HL-60 (cell line): ENCODE results near the gene TTF2.
A peak's percentile ranks its signal among the peaks of the same experiment; 100 is the strongest.

Experiments used
- DNase-seq, 2 experiments: peaks; one replicate each; pipeline ENCODE4 v3.0.0-alpha.2; 2010 to 2020; ENCODE audit warnings: low read depth in 1 of 2, low spot score in 1 of 2
- H3K27ac ChIP-seq: fragments of 250-450 bp; sonication (Bioruptor Pico); replicated peaks from 2 replicates; pipeline ENCODE4 v1.5.1; 2020; ENCODE audit warnings: mild to moderate bottlenecking, moderate library complexity
- H3K27me3 ChIP-seq: fragments of 250-450 bp; sonication (Bioruptor Pico); 2 replicates; pipeline ENCODE4 v1.5.1; 2021; ENCODE audit warnings: mild to moderate bottlenecking, moderate library complexity; ENCODE audit not compliant: insufficient read depth, poor library complexity, severe bottlenecking
- H3K4me3 ChIP-seq: replicated peaks from 2 replicates; pipeline ENCODE4 v1.5.1; 2011; ENCODE audit warnings: mild to moderate bottlenecking, control low read depth, low read length; ENCODE audit not compliant: insufficient read depth
- CTCF ChIP-seq: IDR thresholded peaks from one replicate; pipeline ENCODE4 v1.5.1; 2011; ENCODE audit warnings: low read length, control low read depth, inconsistent platforms; ENCODE audit not compliant: insufficient read depth
- GABPA ChIP-seq: IDR thresholded peaks from 2 replicates; pipeline ENCODE4 v1.6.1; 2012; ENCODE audit warnings: low read depth
- POLR2AphosphoS5 ChIP-seq: IDR thresholded peaks from 2 replicates; pipeline ENCODE4 v1.6.1; 2012; ENCODE audit warnings: low read depth
- SPI1 ChIP-seq: IDR thresholded peaks from 2 replicates; pipeline ENCODE4 v1.6.1; 2012; ENCODE audit warnings: low read depth, mild to moderate bottlenecking, borderline replicate concordance
- TF ChIP-seq, protein P1 (sequence below): IDR thresholded peaks from 2 replicates; pipeline ENCODE4 v1.6.1; 2012; ENCODE audit warnings: low read depth; ENCODE audit not compliant: insufficient replicate concordance

Gene TTF2

GRCh38 chr1:117051224-117052064 lies 8.7 kb upstream of the TTF2 start:
- Histone ChIP-seq H3K27me3 (no peaks in the 10 kb centered on the region), H3K27ac (peak overlapping the region; percentile 66), H3K4me3 (no peak overlapping the region)
- no peak for TF ChIP-seq GABPA
- TF ChIP-seq CTCF, result no peak
- no peak for TF ChIP-seq SPI1
- TF ChIP-seq POLR2AphosphoS5, result no peak
- TF ChIP-seq, protein P1, sequence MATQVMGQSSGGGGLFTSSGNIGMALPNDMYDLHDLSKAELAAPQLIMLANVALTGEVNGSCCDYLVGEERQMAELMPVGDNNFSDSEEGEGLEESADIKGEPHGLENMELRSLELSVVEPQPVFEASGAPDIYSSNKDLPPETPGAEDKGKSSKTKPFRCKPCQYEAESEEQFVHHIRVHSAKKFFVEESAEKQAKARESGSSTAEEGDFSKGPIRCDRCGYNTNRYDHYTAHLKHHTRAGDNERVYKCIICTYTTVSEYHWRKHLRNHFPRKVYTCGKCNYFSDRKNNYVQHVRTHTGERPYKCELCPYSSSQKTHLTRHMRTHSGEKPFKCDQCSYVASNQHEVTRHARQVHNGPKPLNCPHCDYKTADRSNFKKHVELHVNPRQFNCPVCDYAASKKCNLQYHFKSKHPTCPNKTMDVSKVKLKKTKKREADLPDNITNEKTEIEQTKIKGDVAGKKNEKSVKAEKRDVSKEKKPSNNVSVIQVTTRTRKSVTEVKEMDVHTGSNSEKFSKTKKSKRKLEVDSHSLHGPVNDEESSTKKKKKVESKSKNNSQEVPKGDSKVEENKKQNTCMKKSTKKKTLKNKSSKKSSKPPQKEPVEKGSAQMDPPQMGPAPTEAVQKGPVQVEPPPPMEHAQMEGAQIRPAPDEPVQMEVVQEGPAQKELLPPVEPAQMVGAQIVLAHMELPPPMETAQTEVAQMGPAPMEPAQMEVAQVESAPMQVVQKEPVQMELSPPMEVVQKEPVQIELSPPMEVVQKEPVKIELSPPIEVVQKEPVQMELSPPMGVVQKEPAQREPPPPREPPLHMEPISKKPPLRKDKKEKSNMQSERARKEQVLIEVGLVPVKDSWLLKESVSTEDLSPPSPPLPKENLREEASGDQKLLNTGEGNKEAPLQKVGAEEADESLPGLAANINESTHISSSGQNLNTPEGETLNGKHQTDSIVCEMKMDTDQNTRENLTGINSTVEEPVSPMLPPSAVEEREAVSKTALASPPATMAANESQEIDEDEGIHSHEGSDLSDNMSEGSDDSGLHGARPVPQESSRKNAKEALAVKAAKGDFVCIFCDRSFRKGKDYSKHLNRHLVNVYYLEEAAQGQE, result no peak
- DNase-seq, result peak in 1 of 2 experiments; percentile 37

- no peak for TF ChIP-seq SPI1
- no peak for TF ChIP-seq GABPA
- Histone ChIP-seq H3K4me3 (no peak overlapping the region), H3K27ac (no peak overlapping the region), H3K27me3 (no peaks in the 10 kb centered on the region)
- no peak for DNase-seq
Measured at GRCh38 chr1:117054068-117054467, 6.1 kb upstream of the TTF2 start.

GRCh38 chr1:117058810-117059209 lies 1.3 kb upstream of the TTF2 start:
- Histone ChIP-seq H3K4me3 (peak overlapping the region; percentile 95), H3K27ac (peak overlapping the region; percentile 92), H3K27me3 (no peaks in the 10 kb centered on the region)
- no peak for TF ChIP-seq GABPA
- TF ChIP-seq, protein P1, result no peak
- no peak for TF ChIP-seq SPI1
- no peak for TF ChIP-seq POLR2AphosphoS5
- no peak for TF ChIP-seq CTCF
- DNase-seq, result no peak

DNA sequence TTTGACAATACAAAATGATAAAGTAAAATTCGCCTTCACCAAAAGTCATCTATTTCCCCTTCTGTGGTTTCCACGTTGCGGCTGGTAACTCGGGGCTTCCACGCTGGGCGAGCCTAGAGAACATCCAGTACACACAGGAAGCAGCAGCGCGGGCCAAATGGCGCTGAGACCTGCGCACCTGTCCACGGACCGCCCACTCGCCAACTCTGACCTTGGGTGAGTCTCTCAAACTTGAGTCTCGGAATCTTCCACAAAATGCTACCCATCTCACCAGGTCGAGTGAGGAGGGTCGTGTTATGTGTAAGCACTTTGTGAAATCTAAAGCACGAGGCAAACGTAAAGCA lies 820 bp upstream of the TTF2 start:
- Histone ChIP-seq H3K27me3 (no peaks in the 10 kb centered on the region), H3K4me3 (peak overlapping the region; percentile 95), H3K27ac (peak overlapping the region; percentile 92)
- TF ChIP-seq, protein P1, result no peak
- no peak for TF ChIP-seq GABPA
- no peak for TF ChIP-seq CTCF
- TF ChIP-seq POLR2AphosphoS5, result peak; percentile 20; the same call in 1 of the 2 replicates
- peak; percentile 53 to 78 for DNase-seq
